ENCODE data around the gene ARG2. TPM values are rescaled to one million over a fixed set of nuclear protein-coding genes. Genes with fewer than 3 reads are reported as not detected.

ARG2 gene
- total and polyA plus RNA-seq, 9 of the 15 experiments (the other 6 are each of a cell fraction or from before 2014, with no cell fraction given): 6.2 to 75.0 (median 17.8) TPM

DNA sequence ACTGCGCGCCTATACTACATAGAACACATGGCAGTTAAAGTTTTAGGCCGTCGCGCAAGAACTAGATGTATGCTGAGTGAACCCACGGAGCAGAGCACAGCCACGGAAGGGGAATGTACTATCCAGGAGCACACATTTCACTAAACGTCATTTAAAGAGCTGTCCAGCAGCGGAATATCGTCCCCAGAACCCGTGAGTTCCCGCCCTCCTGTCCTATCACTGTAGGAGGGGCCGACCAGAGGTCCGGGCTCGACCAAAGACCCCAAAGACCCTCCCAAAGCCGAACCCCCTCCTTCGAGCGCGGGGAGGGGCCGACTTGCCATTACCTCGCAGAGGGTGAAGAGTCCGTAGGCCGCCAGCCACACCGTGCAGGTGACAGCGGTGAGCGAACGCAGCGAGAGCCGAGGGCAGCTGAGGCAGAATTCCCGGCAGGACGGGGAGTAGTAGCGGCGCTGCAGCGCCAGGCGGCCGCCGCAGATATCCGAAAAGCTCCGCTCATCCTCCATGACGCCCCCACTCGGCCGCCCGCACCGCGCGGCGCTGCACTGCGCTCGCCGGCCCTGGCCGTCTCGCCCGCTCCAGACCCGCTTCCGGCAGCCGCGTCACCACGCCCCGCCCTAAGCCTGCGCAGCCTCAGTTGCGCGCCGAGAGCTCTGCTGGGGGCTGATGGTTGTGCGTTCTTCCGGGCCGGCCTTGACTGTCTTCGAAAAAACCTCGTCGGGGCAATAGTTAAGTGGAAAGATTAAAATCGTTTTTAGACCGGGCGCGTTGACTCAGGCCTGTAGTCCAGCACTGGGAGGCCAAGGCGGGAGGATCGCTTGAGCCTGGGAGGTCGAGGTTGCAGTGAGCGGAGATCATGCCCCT, 19.8 kb upstream of the ARG2 start, which contains the start of gene PIGH (continued):
- TF ChIP-seq ELF2 (CRISPR knock-in tag; IDR thresholded peaks at IDR 0.05): no peak
- TF ChIP-seq XRCC5 (IDR thresholded peaks at IDR 0.05; ENCODE audit: low read depth, low read length): peak; percentile 30; the same call in 1 of the 2 replicates
- TF ChIP-seq, protein P1, sequence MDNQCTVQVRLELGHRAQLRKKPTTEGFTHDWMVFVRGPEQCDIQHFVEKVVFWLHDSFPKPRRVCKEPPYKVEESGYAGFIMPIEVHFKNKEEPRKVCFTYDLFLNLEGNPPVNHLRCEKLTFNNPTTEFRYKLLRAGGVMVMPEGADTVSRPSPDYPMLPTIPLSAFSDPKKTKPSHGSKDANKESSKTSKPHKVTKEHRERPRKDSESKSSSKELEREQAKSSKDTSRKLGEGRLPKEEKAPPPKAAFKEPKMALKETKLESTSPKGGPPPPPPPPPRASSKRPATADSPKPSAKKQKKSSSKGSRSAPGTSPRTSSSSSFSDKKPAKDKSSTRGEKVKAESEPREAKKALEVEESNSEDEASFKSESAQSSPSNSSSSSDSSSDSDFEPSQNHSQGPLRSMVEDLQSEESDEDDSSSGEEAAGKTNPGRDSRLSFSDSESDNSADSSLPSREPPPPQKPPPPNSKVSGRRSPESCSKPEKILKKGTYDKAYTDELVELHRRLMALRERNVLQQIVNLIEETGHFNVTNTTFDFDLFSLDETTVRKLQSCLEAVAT (IDR thresholded peaks at IDR 0.05): peak in 1 of 2 experiments; percentile 83; a peak in 1 of 4 replicates
- TF ChIP-seq, protein P2, sequence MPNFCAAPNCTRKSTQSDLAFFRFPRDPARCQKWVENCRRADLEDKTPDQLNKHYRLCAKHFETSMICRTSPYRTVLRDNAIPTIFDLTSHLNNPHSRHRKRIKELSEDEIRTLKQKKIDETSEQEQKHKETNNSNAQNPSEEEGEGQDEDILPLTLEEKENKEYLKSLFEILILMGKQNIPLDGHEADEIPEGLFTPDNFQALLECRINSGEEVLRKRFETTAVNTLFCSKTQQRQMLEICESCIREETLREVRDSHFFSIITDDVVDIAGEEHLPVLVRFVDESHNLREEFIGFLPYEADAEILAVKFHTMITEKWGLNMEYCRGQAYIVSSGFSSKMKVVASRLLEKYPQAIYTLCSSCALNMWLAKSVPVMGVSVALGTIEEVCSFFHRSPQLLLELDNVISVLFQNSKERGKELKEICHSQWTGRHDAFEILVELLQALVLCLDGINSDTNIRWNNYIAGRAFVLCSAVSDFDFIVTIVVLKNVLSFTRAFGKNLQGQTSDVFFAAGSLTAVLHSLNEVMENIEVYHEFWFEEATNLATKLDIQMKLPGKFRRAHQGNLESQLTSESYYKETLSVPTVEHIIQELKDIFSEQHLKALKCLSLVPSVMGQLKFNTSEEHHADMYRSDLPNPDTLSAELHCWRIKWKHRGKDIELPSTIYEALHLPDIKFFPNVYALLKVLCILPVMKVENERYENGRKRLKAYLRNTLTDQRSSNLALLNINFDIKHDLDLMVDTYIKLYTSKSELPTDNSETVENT (CRISPR knock-in tag; IDR thresholded peaks at IDR 0.05): peak; percentile 66; the same call in 1 of the 2 replicates
- TF ChIP-seq SMAD4 (CRISPR knock-in tag; conservative IDR thresholded peaks at IDR 0.05): peak; percentile 65; the same call in 1 of the 2 replicates
- TF ChIP-seq FOXA1 (IDR thresholded peaks at IDR 0.05; ENCODE audit: borderline replicate concordance): no peak
- no peak for TF ChIP-seq JUNB (CRISPR knock-in tag; conservative IDR thresholded peaks at IDR 0.05)
- TF ChIP-seq ARNT (IDR thresholded peaks at IDR 0.05): no peak
- TF ChIP-seq MAFK (IDR thresholded peaks at IDR 0.05; ENCODE audit: low read length): no peak
- peak; percentile 49; the same call in 1 of the 2 replicates for TF ChIP-seq ETV1 (tag; conservative IDR thresholded peaks at IDR 0.05; ENCODE audit: low read depth)
- no peak for TF ChIP-seq CEBPB (tag; IDR thresholded peaks at IDR 0.05)
